ENCODE data around the gene NFYC.
"Not testable (repeated sequence)": the region's sequence is repeated elsewhere in the genome, so short reads cannot be mapped to it uniquely, and the experiment has no call there.

The NFYC gene

GRCh38 chr1:40665335-40666171, 26.0 kb upstream of the NFYC start, which contains the start of gene RIMS3:
RIMS3 (minus strand) TSS chr1:40665682; CDS start chr1:40641925, 23,757 bp downstream.
- peak; percentile 65 to 91 (median 75) for DNase-seq (ENCODE audit: low read depth in 4 of 4, low spot score in 1 of 4)

DNA sequence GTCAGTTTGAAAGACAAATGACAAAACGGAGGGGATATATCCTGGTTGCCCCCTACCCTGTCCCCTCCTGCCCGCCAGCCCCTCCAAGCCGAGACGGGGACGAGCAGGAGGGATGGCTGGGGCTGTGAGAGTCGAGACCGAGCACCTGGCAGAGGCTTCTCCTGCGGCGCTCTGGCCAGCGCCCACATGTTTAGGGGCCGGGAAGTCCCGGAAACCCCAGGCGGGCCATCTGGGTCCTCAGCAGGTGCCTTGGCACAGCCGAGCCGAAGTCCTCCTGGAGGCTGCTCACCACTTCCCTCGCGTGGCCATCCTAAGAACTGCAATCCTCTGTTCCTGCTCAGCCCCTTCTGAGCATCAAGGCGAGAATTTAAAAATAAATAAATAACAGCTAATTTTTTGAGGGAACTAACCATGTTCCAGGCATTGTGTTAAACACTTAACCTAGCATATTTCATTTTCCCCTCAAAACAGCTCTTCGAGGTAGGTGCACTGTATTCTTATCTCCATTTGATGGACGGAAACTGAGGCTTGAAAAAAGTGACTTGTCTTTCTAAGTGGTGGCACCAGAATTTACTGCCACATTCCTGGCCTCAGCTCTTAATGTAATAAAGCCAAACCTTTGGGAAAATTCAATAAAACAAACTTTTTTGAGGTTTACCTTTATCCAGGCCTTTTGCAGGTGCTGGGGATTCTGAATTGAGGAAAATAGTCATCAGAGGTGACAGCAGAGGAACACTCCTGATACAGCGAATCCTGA, 22.6 kb upstream of the NFYC start:
- peak; percentile 70 to 85 (median 76) for DNase-seq (ENCODE audit: low read depth in 4 of 4, low spot score in 1 of 4)

DNA sequence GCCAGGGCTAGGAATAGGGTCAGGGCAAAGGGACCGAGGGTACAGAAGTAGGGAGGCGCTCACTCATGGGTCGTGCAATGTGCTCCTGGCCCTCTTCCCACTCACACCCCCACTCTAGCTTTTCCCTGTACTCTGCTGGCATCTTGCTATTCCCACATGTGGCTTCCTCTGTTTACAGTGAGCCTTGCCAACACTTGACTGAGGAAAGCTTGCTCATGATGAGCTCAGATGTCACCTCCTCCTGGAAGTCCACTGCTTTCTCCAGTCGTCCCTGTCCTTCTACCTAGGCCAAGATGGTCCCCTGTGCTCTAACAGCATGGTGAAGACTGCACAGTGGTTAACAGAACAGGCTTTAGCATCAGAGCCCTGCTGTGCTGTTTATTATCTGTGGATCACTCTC, 18.1 kb upstream of the NFYC start:
- DNase-seq (ENCODE audit: low read depth in 4 of 4, low spot score in 1 of 4), result no peak

DNA sequence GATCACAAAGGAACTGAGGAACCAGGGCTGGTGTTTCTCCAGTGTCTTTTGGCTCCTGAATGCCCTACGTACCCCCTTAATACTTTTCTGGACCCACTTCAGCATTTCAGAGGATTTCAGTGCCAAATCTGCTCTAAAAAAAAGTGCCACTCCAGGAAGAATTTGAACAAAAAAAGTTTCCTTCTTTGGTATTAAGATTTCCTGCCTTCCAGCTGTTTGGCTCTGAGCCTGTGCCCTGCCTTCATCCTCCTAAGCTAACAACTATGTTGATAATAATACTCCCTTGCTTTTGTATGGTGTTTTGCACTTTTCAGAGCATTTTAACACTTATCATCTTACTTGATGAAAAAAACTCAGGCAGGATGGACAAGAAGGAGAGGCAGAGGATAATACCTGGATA, 15.0 kb upstream of the NFYC start:
- no peak for DNase-seq (ENCODE audit: low read depth in 4 of 4, low spot score in 1 of 4)

DNA sequence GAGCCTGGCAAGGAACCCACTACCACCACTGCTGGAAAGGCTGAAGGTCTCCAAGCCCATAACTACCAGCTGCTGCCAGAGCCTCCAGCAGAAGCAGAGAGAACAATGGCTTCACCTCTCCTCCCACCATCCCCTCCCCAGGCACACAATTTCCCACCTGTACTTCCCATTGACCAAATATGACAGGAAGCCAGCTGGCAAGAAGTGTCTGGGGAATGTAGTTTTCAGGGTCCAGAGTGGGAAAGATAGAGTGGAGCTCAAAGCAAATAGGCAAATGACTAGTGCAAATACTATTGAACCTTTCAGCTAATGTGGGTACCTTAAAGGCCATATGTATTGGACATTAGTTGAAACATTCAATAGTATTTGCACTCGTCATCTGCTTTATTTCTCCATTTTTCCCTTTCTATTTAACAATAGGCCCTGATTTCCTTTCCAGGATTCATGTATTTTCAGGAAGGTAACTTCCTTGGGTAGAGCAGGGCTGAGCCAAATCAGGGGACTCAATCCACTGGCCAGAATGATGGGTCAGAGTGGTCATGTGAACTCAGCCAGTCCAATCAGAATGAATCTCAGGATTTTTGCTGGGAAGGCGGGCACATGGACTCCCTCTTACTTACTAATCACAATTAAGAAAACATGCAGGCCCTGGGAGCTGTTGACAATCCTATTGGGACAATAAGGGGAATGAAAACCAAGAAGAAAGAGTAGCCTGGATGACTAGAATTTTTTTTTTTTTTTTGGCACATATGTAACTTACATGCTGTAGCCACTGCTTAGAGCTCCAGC, 12.1 kb upstream of the NFYC start:
- no peak for DNase-seq (ENCODE audit: low read depth in 4 of 4, low spot score in 1 of 4)

- DNase-seq (ENCODE audit: low read depth in 4 of 4, low spot score in 1 of 4), result no peak
These were observed 6.8 kb upstream of the NFYC start for GRCh38 chr1:40684669-40685068.

DNA sequence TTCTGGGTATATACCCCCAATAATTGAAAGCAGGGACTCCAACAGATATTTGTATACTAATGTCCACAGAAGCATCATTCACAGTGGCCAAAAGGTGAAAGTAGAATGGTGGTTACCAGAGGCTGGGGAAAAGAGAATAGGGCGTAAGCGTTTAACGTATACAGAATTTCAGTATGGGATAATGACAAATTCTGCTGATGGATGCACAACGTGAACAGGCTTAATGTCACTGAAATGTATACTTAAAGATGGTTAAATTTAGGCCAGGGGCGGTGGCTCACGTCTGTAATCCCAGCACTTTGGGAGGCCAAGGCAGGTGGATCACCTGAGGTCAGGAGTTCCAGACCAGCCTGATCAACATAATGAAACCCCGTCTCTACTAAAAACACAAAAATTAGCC, 4.4 kb upstream of the NFYC start:
- no peak for DNase-seq (ENCODE audit: low read depth in 4 of 4, low spot score in 1 of 4)

DNA sequence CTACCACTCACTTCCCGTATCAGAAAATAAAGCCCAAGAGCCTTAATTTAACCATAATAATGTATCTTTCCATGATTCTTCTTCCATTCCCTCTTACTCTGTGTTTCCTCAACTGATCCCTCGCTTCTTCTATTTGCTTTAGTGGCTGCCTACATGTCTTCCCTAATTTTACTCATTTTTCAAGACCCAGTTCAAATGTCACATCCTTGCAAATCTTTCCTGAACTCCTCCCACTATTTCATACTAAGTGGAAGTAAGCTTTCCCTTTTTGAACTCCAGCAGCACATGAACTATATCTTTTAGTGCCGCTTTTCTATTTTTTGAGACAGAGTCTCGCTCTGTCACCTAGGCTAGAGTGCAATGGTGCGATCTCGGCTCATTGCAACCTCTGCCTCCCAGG, 3.8 kb upstream of the NFYC start:
- no peak for DNase-seq (ENCODE audit: low read depth in 4 of 4, low spot score in 1 of 4)

GRCh38 chr1:40689737-40690136, 1.8 kb upstream of the NFYC start:
- DNase-seq (ENCODE audit: low read depth in 4 of 4, low spot score in 1 of 4), result no peak

GRCh38 chr1:40690771-40691537, 550 bp upstream of the NFYC start:
- DNase-seq (ENCODE audit: low read depth in 4 of 4, low spot score in 1 of 4), result no peak

DNA sequence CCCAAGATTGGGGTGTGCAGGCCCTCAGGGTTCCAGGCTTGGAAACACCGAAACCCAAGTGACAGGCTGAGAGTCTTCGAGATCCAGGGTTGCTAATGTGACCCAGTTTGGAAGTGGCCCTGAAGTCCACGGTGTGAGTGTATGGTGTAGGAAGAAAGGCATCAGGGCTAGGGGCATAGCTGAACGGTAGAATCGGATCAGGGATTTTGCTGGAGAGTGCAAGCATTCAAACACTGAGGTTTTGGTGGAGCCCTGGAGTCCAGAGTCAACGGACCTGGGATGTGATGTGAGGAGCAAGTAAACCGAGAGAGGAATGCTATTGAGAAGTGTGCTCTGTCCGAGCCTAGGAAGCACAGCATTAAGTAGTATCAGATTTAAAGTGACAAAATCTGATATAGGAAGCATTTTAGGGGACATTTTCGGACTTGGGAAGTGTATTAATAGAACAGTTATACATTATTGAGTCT, 958 bp downstream of the NFYC start:
- no peak for DNase-seq (ENCODE audit: low read depth in 4 of 4, low spot score in 1 of 4)

- DNase-seq (ENCODE audit: low read depth in 4 of 4, low spot score in 1 of 4), result no peak
These were observed 1.9 kb downstream of the NFYC start for GRCh38 chr1:40693425-40693824.

GRCh38 chr1:40694353-40694874, 2.9 kb downstream of the NFYC start:
- no peak for DNase-seq (ENCODE audit: low read depth in 4 of 4, low spot score in 1 of 4)

GRCh38 chr1:40696294-40696693, 4.8 kb downstream of the NFYC start:
- DNase-seq (ENCODE audit: low read depth in 4 of 4, low spot score in 1 of 4), result no peak

GRCh38 chr1:40697436-40697835, 5.9 kb downstream of the NFYC start:
- DNase-seq (ENCODE audit: low read depth in 4 of 4, low spot score in 1 of 4), result no peak

- no peak for DNase-seq (ENCODE audit: low read depth in 4 of 4, low spot score in 1 of 4)
These were observed 8.3 kb downstream of the NFYC start for GRCh38 chr1:40699787-40700186.

DNA sequence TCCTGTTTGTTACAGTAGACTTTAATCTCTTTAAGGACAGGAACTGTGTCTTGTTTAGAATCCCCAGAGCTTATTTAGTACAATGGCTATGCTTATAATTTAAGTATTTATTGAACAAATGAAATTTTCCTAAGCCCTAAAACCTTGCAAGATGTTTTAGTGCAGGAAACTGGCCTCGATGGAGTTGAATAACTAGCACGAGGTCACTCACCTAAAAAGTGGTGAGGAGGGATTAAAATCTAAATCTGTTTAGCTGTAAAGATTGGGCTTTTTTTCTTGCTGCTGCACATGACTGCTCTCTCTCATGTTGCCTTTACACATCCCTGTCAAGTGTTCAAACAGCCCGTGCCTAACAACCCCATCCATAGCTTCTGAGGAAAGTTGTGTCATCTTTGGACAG, 10.2 kb downstream of the NFYC start:
- DNase-seq (ENCODE audit: low read depth in 4 of 4, low spot score in 1 of 4), result no peak

DNA sequence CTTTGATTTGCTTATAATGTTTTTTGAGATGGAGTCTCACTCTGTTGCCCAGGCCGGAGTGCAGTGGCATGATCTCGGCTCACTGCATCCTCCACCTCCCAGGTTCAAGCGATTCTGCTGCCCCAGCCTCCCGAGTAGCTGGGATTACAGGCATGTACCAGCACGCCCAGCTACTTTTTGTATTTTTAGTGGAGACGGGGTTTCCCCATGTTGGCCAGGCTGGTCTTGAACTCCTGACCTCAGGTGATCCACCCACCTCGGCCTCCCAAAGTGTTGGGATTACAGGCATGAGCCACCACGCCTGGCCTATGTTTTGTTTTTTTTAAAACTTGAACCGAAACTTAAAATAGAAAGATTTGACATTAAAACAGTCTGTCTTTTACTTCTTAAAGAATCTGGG, 11.3 kb downstream of the NFYC start:
- DNase-seq (ENCODE audit: low read depth in 4 of 4, low spot score in 1 of 4), result not testable (repeated sequence)

GRCh38 chr1:40703316-40703715, 11.8 kb downstream of the NFYC start:
- no peak for DNase-seq (ENCODE audit: low read depth in 4 of 4, low spot score in 1 of 4)

Data from stimulated activated CD4-positive, alpha-beta T cell treated with anti-CD3 and anti-CD28 coated beads, Interleukin-1b, Interleukin-23, amount 100 ng/mL, for 24 hours (primary cell).